Mammary epithelial cell (primary cell): ENCODE results near the gene SHROOM1.

Experiments
- EZH2 ChIP-seq: IDR thresholded peaks from 2 replicates; pipeline ENCODE4 v1.6.1; 2012; ENCODE audit warnings: low read length, inconsistent platforms, borderline replicate concordance
- TF ChIP-seq, protein P1 (sequence below), 2 donors: IDR thresholded peaks in 1 of 2; conservative IDR thresholded peaks in 1 of 2; 2 replicates each; pipeline ENCODE4 v1.5.1; 2011 to 2012; ENCODE audit warnings: inconsistent platforms in 2 of 2, low read length in 2 of 2, mild to moderate bottlenecking in 2 of 2, control low read depth in 1 of 2, low read depth in 1 of 2; ENCODE audit not compliant: insufficient read depth in 1 of 2; ENCODE audit errors: extremely low read depth in 1 of 2

DNA sequence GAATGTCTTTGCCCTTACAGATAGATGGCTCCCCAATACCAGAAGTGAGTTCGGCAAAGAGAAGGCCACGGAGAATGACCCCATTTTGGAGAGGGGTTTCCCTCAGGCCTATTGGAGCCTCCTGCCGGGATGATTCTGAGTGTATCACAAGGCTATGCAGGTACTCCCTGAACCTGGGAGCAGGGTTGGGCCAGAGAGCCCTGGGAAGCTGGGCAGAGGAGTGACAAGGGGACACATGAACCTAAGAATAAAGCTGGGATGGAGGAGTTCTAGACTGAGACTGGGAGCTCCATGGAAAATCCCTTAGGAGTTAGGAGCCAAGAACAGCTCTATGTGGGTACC is 43.5 kb upstream of the SHROOM1 start:
- TF ChIP-seq, protein P1, sequence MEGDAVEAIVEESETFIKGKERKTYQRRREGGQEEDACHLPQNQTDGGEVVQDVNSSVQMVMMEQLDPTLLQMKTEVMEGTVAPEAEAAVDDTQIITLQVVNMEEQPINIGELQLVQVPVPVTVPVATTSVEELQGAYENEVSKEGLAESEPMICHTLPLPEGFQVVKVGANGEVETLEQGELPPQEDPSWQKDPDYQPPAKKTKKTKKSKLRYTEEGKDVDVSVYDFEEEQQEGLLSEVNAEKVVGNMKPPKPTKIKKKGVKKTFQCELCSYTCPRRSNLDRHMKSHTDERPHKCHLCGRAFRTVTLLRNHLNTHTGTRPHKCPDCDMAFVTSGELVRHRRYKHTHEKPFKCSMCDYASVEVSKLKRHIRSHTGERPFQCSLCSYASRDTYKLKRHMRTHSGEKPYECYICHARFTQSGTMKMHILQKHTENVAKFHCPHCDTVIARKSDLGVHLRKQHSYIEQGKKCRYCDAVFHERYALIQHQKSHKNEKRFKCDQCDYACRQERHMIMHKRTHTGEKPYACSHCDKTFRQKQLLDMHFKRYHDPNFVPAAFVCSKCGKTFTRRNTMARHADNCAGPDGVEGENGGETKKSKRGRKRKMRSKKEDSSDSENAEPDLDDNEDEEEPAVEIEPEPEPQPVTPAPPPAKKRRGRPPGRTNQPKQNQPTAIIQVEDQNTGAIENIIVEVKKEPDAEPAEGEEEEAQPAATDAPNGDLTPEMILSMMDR (conservative IDR thresholded peaks at IDR 0.05 in 1 of 2, IDR thresholded peaks at IDR 0.05 in 1 of 2; ENCODE audit: extremely low read depth in 1 of 2, insufficient read depth in 1 of 2, low read depth in 1 of 2, low read length in 2 of 2) = no peak
- no peak for TF ChIP-seq EZH2
